ENCODE results near the gene TSSK2. TPM values are rescaled to one million over a fixed set of nuclear protein-coding genes. Genes with fewer than 3 reads are reported as not detected.

TSSK2 gene
- total and polyA plus RNA-seq, 7 donors, result 0.14 to 0.32 (median 0.28) TPM; not detected in 3

GRCh38 chr22:19136915-19137314, 5.8 kb downstream of the TSSK2 start:
- no peaks in the 10 kb centered on the region for H3K4me1 ChIP-seq
- H3K9me3 ChIP-seq, result no peaks in the 10 kb centered on the region
- no peak for TF ChIP-seq CTCF (IDR thresholded peaks at IDR 0.05)
- H3K27me3 ChIP-seq (ENCODE audit: insufficient read depth in 3 of 3, low read length in 2 of 3), result no peaks in the 10 kb centered on the region
- H3K27ac ChIP-seq, result no peak overlapping the region
- ATAC-seq (no peak), DNase-seq (no peak)
- 89 to 94% (median 92%) methylated on average over 10 of the region's 10 CpGs for WGBS, 3 donors
- no peak overlapping the region for H3K4me3 ChIP-seq
- intact Hi-C loops (cut with DNase I), result no loop called here
- peaks cover 9 to 98% of the 10 kb centered on the region in 2 donors for H3K36me3 ChIP-seq (ENCODE audit: insufficient read depth in 1 of 2, low read depth in 1 of 2)

- H3K9me3 ChIP-seq, result no peaks in the 10 kb centered on the region
- no peaks in the 10 kb centered on the region for H3K4me1 ChIP-seq
- no peak for ATAC-seq
- no peak overlapping the region for H3K4me3 ChIP-seq
- no peak for DNase-seq
- no peak overlapping the region for H3K27ac ChIP-seq
- peaks cover 9 to 99% of the 10 kb centered on the region in 2 donors for H3K36me3 ChIP-seq (ENCODE audit: insufficient read depth in 1 of 2, low read depth in 1 of 2)
- intact Hi-C loops (cut with DNase I), result no loop called here
- TF ChIP-seq CTCF (IDR thresholded peaks at IDR 0.05), result no peak
- 89 to 93% (median 92%) methylated on average over 11 of the region's 11 CpGs for WGBS, 3 donors
- H3K27me3 ChIP-seq (ENCODE audit: insufficient read depth in 3 of 3, low read length in 2 of 3), result no peaks in the 10 kb centered on the region
These were observed 6.5 kb downstream of the TSSK2 start for GRCh38 chr22:19137384-19138216.

- peak in 1 of 4 donors; percentile 18 for ATAC-seq
- intact Hi-C loops (cut with DNase I), result no loop called here
- TF ChIP-seq CTCF (IDR thresholded peaks at IDR 0.05), result no peak
These were observed 7.3 kb downstream of the TSSK2 start for GRCh38 chr22:19138217-19139000.

GRCh38 chr22:19139001-19139356, 7.9 kb downstream of the TSSK2 start:
- Histone ChIP-seq H3K4me1 (peaks cover 9% of the 10 kb centered on the region), H3K27ac (no peak overlapping the region), H3K4me3 (no peak overlapping the region), H3K27me3 (ENCODE audit: insufficient read depth in 3 of 3, low read length in 2 of 3) (no peaks in the 10 kb centered on the region), H3K36me3 (ENCODE audit: insufficient read depth in 1 of 2, low read depth in 1 of 2) (peaks cover 8 to 88% of the 10 kb centered on the region in 2 donors), H3K9me3 (no peaks in the 10 kb centered on the region)
- DNase-seq (no peak), ATAC-seq (no peak)
- intact Hi-C loops (cut with DNase I), result no loop called here
- WGBS, 3 donors, result 83 to 89% (median 88%) methylated on average over 9 of the region's 9 CpGs
- no peak for TF ChIP-seq CTCF (IDR thresholded peaks at IDR 0.05)

More at GRCh38 chr22:19138217-19139000, 7.3 kb downstream of the TSSK2 start:
- no peak for DNase-seq
- Histone ChIP-seq H3K4me3 (no peak overlapping the region), H3K36me3 (ENCODE audit: insufficient read depth in 1 of 2, low read depth in 1 of 2) (peaks cover 9 to 94% of the 10 kb centered on the region in 2 donors), H3K4me1 (peaks cover 4% of the 10 kb centered on the region), H3K9me3 (no peaks in the 10 kb centered on the region), H3K27me3 (ENCODE audit: insufficient read depth in 3 of 3, low read length in 2 of 3) (no peaks in the 10 kb centered on the region), H3K27ac (no peak overlapping the region)
- WGBS, 3 donors, result 64 to 75% (median 72%) methylated on average over 15 of the region's 15 CpGs

Measured in psoas muscle (tissue), 8 donors.